Fibroblast of lung (primary cell): Measurements from ENCODE around the gene NEK10. TPM values are rescaled to one million over a fixed set of nuclear protein-coding genes. Genes with fewer than 3 reads are reported as not detected.

Experiments
- DNase-seq, 2 donors: peaks; one replicate each; pipeline versions ENCODE4 v3.0.0 to v3.0.0-alpha.2; 2010; ENCODE audit warnings: low read depth in 2 of 2
- H2AFZ ChIP-seq: 2 replicates; pipeline ENCODE4 v1.5.1; 2012; ENCODE audit warnings: low read length, control low read depth, inconsistent platforms
- H3K27ac ChIP-seq: 2 replicates; pipeline ENCODE4 v1.5.1; 2011; ENCODE audit warnings: low read length, control low read depth; ENCODE audit not compliant: insufficient read depth
- H3K27me3 ChIP-seq: 2 replicates; pipeline ENCODE4 v1.5.1; 2011; ENCODE audit warnings: mild to moderate bottlenecking, low read length; ENCODE audit not compliant: control insufficient read depth, insufficient read depth
- H3K36me3 ChIP-seq: 2 replicates; pipeline ENCODE4 v1.5.1; 2011; ENCODE audit warnings: low read length; ENCODE audit not compliant: control insufficient read depth, insufficient read depth
- H3K4me1 ChIP-seq: 2 replicates; pipeline ENCODE4 v1.5.1; 2011; ENCODE audit warnings: low read length; ENCODE audit not compliant: control insufficient read depth, insufficient read depth; ENCODE audit errors: extremely low read depth
- H3K4me2 ChIP-seq: 2 replicates; pipeline ENCODE4 v1.5.1; 2011; ENCODE audit warnings: low read length, control low read depth; ENCODE audit not compliant: insufficient read depth; ENCODE audit errors: extremely low read depth
- H3K4me3 ChIP-seq, 4 experiments: fragments of 200-600 bp in 1 of 4; sonication (generic) in 1 of 4; replicated peaks in 1 of 4; 2 replicates each; pipeline ENCODE4 v1.5.1; 2011 to 2016; ENCODE audit warnings: low read length in 4 of 4, low read depth in 3 of 4, mild to moderate bottlenecking in 3 of 4, control low read depth in 2 of 4, inconsistent platforms in 1 of 4, mixed read lengths in 1 of 4; ENCODE audit not compliant: insufficient read depth in 1 of 4; ENCODE audit errors: control extremely low read depth in 1 of 4
- H3K79me2 ChIP-seq: 2 replicates; pipeline ENCODE4 v1.5.1; 2012; ENCODE audit warnings: mild to moderate bottlenecking, low read length, inconsistent platforms; ENCODE audit not compliant: control insufficient read depth, insufficient read depth
- H3K9ac ChIP-seq: 2 replicates; pipeline ENCODE4 v1.5.1; 2011; ENCODE audit warnings: mild to moderate bottlenecking, low read length, control low read depth; ENCODE audit not compliant: insufficient read depth
- H3K9me3 ChIP-seq: 2 replicates; pipeline ENCODE4 v1.5.1; 2012; ENCODE audit warnings: low read depth, low read length; ENCODE audit not compliant: control insufficient read depth, insufficient read depth
- H4K20me1 ChIP-seq: 2 replicates; pipeline ENCODE4 v1.5.1; 2011; ENCODE audit warnings: low read length; ENCODE audit not compliant: control insufficient read depth, insufficient read depth; ENCODE audit errors: extremely low read depth
- EZH2 ChIP-seq: IDR thresholded peaks from 2 replicates; pipeline ENCODE4 v1.5.1; 2012; ENCODE audit warnings: low read length, control low read depth, mild to moderate bottlenecking; ENCODE audit errors: missing control alignments
- polyA plus RNA-seq, 2 donors: library from polyadenylated mRNA; depleted of rRNA in 1 of 2; stranded (reverse) in 1 of 2; unstranded in 1 of 2; fragments of >200 nt; gene quantifications; 2 replicates each; pipeline ENCODE4 v1.2.1, GENCODE V29; 2011 to 2012; ENCODE audit warnings: missing spikeins in 1 of 2
- total RNA-seq: library from RNA; depleted of rRNA; stranded (reverse); fragments of >200 nt; gene quantifications from 2 replicates; pipeline ENCODE4 v1.2.1, GENCODE V29; 2014
- TF ChIP-seq, protein P1 (sequence below), 2 donors: IDR thresholded peaks in 1 of 2; conservative IDR thresholded peaks in 1 of 2; 1 replicate in 1 of 2; 2 replicates in 1 of 2; pipeline ENCODE4 v1.5.1; 2011 to 2012; ENCODE audit warnings: low read length in 2 of 2, control low read depth in 1 of 2, inconsistent platforms in 1 of 2, low read depth in 1 of 2, mild to moderate bottlenecking in 1 of 2

Gene NEK10
- total and polyA plus RNA-seq, 2 donors (not counting 1 experiment from before 2014, with no cell fraction given) = 1.4 to 23.0 TPM

- Histone ChIP-seq H3K79me2 (no peaks in the 10 kb centered on the region), H3K4me2 (no peak overlapping the region), H2AFZ (no peak overlapping the region), H3K27ac (no peak overlapping the region), H3K9me3 (no peaks in the 10 kb centered on the region), H3K27me3 (no peaks in the 10 kb centered on the region), H3K36me3 (no peaks in the 10 kb centered on the region), H3K4me3 (no peak overlapping the region), H3K9ac (no peak overlapping the region), H4K20me1 (no peaks in the 10 kb centered on the region), H3K4me1 (no peaks in the 10 kb centered on the region)
- peak in 1 of 2 donors; percentile 15 for DNase-seq
- no peak for TF ChIP-seq EZH2
- TF ChIP-seq, protein P1, sequence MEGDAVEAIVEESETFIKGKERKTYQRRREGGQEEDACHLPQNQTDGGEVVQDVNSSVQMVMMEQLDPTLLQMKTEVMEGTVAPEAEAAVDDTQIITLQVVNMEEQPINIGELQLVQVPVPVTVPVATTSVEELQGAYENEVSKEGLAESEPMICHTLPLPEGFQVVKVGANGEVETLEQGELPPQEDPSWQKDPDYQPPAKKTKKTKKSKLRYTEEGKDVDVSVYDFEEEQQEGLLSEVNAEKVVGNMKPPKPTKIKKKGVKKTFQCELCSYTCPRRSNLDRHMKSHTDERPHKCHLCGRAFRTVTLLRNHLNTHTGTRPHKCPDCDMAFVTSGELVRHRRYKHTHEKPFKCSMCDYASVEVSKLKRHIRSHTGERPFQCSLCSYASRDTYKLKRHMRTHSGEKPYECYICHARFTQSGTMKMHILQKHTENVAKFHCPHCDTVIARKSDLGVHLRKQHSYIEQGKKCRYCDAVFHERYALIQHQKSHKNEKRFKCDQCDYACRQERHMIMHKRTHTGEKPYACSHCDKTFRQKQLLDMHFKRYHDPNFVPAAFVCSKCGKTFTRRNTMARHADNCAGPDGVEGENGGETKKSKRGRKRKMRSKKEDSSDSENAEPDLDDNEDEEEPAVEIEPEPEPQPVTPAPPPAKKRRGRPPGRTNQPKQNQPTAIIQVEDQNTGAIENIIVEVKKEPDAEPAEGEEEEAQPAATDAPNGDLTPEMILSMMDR (conservative IDR thresholded peaks at IDR 0.05 in 1 of 2, IDR thresholded peaks at IDR 0.05 in 1 of 2; ENCODE audit: low read depth in 1 of 2, low read length in 2 of 2) = no peak
Measured at GRCh38 chr3:27391796-27392195, 22.6 kb upstream of the NEK10 start.

GRCh38 chr3:27387625-27388024 lies 18.4 kb upstream of the NEK10 start:
- Histone ChIP-seq H3K9ac (no peak overlapping the region), H3K4me1 (no peaks in the 10 kb centered on the region), H3K9me3 (no peaks in the 10 kb centered on the region), H3K4me3 (no peak overlapping the region), H2AFZ (no peak overlapping the region), H3K79me2 (no peaks in the 10 kb centered on the region), H3K27me3 (no peaks in the 10 kb centered on the region), H3K4me2 (no peak overlapping the region), H4K20me1 (no peaks in the 10 kb centered on the region), H3K27ac (no peak overlapping the region), H3K36me3 (peaks cover 2% of the 10 kb centered on the region)
- peak; percentile 22 to 35 for DNase-seq
- TF ChIP-seq, protein P1 (conservative IDR thresholded peaks at IDR 0.05 in 1 of 2, IDR thresholded peaks at IDR 0.05 in 1 of 2; ENCODE audit: low read depth in 1 of 2, low read length in 2 of 2) = no peak
- no peak for TF ChIP-seq EZH2

DNA sequence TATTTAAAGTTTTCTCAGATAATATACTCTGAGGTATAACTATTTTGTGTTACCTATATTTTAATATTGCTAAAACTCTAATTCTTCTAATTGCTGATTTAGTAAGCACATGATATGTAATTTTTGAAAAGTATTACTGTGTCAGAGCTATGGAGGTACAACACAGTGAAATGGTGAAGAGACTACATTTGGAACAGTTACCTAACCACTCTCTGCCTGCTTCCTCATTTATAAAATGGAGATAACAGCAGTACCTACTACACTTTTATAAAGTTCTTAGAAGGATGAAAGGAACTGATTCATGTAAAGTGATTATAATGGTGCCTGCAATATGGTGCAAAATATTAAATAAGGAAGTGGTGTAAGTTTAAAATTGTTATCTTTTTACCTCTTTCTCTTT lies 16.3 kb upstream of the NEK10 start:
- H3K27me3 ChIP-seq = no peaks in the 10 kb centered on the region
- no peak overlapping the region for H3K9ac ChIP-seq
- H3K9me3 ChIP-seq = no peaks in the 10 kb centered on the region
- H3K4me2 ChIP-seq = no peak overlapping the region
- H4K20me1 ChIP-seq = no peaks in the 10 kb centered on the region
- H3K4me1 ChIP-seq = no peaks in the 10 kb centered on the region
- no peak overlapping the region for H3K27ac ChIP-seq
- no peaks in the 10 kb centered on the region for H3K79me2 ChIP-seq
- no peak for DNase-seq
- H2AFZ ChIP-seq = no peak overlapping the region
- H3K4me3 ChIP-seq = no peak overlapping the region
- peaks cover 3% of the 10 kb centered on the region for H3K36me3 ChIP-seq
- TF ChIP-seq EZH2 = no peak
- TF ChIP-seq, protein P1 (conservative IDR thresholded peaks at IDR 0.05 in 1 of 2, IDR thresholded peaks at IDR 0.05 in 1 of 2; ENCODE audit: low read depth in 1 of 2, low read length in 2 of 2) = no peak
